DND-41 (cell line): ENCODE measurements around the gene CSNK2B.

ENCODE experiments used
- ATAC-seq: fragments of 200-7000 bp; cut with Tn5 transposase; 3 replicates; pipeline ENCODE4 v1.9.1; 2021; ENCODE audit warnings: low read depth; ENCODE audit not compliant: insufficient read depth
- DNase-seq: peaks from one replicate; pipeline ENCODE4 v3.0.0-alpha.2; 2020
- H2AFZ ChIP-seq: 2 replicates; pipeline ENCODE4 v1.6.0; 2012; ENCODE audit warnings: low read depth, low read length
- H3K27ac ChIP-seq: 2 replicates; pipeline ENCODE4 v1.5.1; 2012; ENCODE audit warnings: low read length, inconsistent platforms
- H3K27me3 ChIP-seq: fragments of 200-600 bp; sonication (generic); 2 replicates; pipeline ENCODE4 v1.6.0; 2012; ENCODE audit warnings: low read length, mild to moderate bottlenecking, inconsistent platforms; ENCODE audit not compliant: insufficient read depth, poor library complexity
- H3K36me3 ChIP-seq: 2 replicates; pipeline ENCODE4 v1.5.1; 2012; ENCODE audit warnings: low read length, inconsistent platforms; ENCODE audit not compliant: insufficient read depth
- H3K4me1 ChIP-seq: 2 replicates; pipeline ENCODE4 v1.5.1; 2012; ENCODE audit warnings: mild to moderate bottlenecking, low read length; ENCODE audit not compliant: insufficient read depth
- H3K4me2 ChIP-seq: 2 replicates; pipeline ENCODE4 v1.6.0; 2012; ENCODE audit warnings: mild to moderate bottlenecking, moderate library complexity, low read length, inconsistent platforms; ENCODE audit not compliant: insufficient read depth
- H3K4me3 ChIP-seq, 2 experiments: fragments of 200-600 bp in 1 of 2; shearing (Covaris generic) in 1 of 2; 2 replicates each; pipeline ENCODE4 v1.5.1; 2012 to 2016; ENCODE audit warnings: inconsistent platforms in 2 of 2, low read length in 2 of 2, mild to moderate bottlenecking in 2 of 2, low read depth in 1 of 2, moderate library complexity in 1 of 2
- H3K79me2 ChIP-seq: 2 replicates; pipeline ENCODE4 v1.6.0; 2012; ENCODE audit warnings: low read length, inconsistent platforms; ENCODE audit not compliant: insufficient read depth
- H3K9ac ChIP-seq: 2 replicates; pipeline ENCODE4 v1.6.0; 2012; ENCODE audit warnings: low read depth, mild to moderate bottlenecking, inconsistent platforms, low read length, moderate library complexity
- H3K9me3 ChIP-seq: 2 replicates; pipeline ENCODE4 v1.5.1; 2012; ENCODE audit warnings: low read length, moderate library complexity, mild to moderate bottlenecking, inconsistent platforms; ENCODE audit not compliant: insufficient read depth, severe bottlenecking
- H4K20me1 ChIP-seq: 2 replicates; pipeline ENCODE4 v1.6.0; 2012; ENCODE audit warnings: low read length; ENCODE audit not compliant: insufficient read depth
- CTCF ChIP-seq: IDR thresholded peaks from 2 replicates; pipeline ENCODE4 v1.5.1; 2012; ENCODE audit warnings: borderline replicate concordance, low read length, moderate library complexity, mild to moderate bottlenecking; ENCODE audit not compliant: poor library complexity, severe bottlenecking; ENCODE audit errors: extremely low read depth
- EZH2 ChIP-seq: IDR thresholded peaks from 3 replicates; pipeline ENCODE4 v1.6.1; 2012; ENCODE audit warnings: borderline replicate concordance, low read depth, mild to moderate bottlenecking, moderate library complexity, low read length, inconsistent platforms; ENCODE audit not compliant: severe bottlenecking

CSNK2B gene

DNA sequence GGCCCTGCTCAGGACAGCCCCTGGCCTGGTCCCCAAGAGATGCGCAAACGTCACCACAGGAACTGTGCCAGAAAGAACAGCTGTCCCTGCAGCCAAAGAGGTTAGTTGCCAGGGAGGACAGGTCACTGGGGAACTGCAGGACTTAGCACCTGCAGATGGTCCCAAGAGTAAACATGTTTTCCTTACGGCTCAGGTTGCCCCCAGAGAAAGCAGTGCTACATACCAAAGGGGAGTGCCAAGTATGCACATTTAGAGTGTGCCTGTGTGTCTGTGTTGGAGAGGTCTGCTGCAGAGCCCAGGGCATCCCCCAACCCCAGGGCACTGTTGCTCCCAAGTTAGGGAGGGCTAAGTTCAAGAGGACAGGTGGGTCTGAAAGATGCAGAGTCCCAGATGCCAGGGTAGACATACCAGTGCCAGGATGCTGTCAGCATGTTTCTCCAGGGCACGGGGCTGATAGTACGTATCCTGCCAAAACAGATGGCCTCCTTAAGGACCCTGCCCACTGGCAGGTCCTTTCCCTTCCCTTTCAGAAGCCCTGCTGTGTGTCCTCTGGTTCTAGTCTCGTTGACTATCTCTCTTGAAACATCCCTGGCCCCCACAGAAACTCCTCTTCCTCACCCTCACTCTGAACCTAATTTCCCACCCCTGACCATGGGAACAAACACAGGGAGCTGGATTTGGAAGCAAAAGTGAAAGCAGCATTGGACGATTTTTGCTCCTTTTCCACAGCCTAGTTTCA, 36.0 kb downstream of the CSNK2B start:
- H3K27me3 ChIP-seq, result no peaks in the 10 kb centered on the region
- H3K4me1 ChIP-seq, result peaks cover 34% of the 10 kb centered on the region
- H2AFZ ChIP-seq, result peak overlapping the region; percentile 76; the same call in 1 of the 2 replicates
- H3K4me2 ChIP-seq, result peak overlapping the region; percentile 73
- peak overlapping the region; percentile 84 for H3K9ac ChIP-seq
- no peak for TF ChIP-seq EZH2
- no peak for TF ChIP-seq CTCF
- peak overlapping the region; percentile 82 to 91 for H3K4me3 ChIP-seq
- peak overlapping the region; percentile 93 for H3K27ac ChIP-seq
- H3K9me3 ChIP-seq, result no peaks in the 10 kb centered on the region
- DNase-seq (no peak), ATAC-seq (0 out of 3 replicates have a peak, but pooled peaks have one; percentile 7)
- H4K20me1 ChIP-seq, result no peaks in the 10 kb centered on the region
- peaks cover 44% of the 10 kb centered on the region for H3K79me2 ChIP-seq
- peaks cover 39% of the 10 kb centered on the region for H3K36me3 ChIP-seq

DNA sequence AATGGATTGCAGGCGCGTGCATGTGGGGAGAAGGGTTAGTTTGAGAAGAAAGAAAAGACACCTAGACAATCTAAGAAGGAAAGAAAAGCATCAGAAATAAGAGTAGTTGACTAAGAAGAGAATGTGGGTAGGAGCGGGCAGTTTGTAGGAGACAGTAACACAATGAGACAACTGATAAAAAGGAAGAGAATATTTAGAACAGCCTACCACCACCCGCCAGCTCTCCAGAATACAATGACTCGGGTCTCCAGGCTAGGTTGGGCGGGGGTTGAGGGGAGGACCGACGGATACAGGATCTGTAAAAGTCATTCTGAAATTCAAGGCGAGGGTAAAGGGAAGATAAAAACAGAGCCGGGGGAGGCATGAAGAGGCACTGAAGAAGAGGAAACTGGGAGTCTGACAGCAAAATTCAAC, 36.5 kb downstream of the CSNK2B start:
- Histone ChIP-seq H3K4me1 (peaks cover 34% of the 10 kb centered on the region), H3K27me3 (no peaks in the 10 kb centered on the region), H4K20me1 (no peaks in the 10 kb centered on the region), H3K36me3 (peaks cover 33% of the 10 kb centered on the region), H2AFZ (peak overlapping the region; percentile 76), H3K79me2 (peaks cover 44% of the 10 kb centered on the region), H3K9ac (peak overlapping the region; percentile 84), H3K4me3 (peak overlapping the region; percentile 82 to 91), H3K4me2 (peak overlapping the region; percentile 73), H3K27ac (peak overlapping the region; percentile 93), H3K9me3 (no peaks in the 10 kb centered on the region)
- peak; percentile 15 for ATAC-seq
- no peak for DNase-seq
- TF ChIP-seq EZH2 (no peak), CTCF (no peak)

GRCh38 chr6:31702819-31703716, 37.2 kb downstream of the CSNK2B start, which contains the start of gene ABHD16A:
ABHD16A (minus strand) TSS chr6:31703324; CDS start chr6:31703281, 43 bp downstream.
- peak within 1 kb of the TSS; percentile 81 for H2AFZ ChIP-seq
- H3K9me3 ChIP-seq, result no peaks in the 10 kb centered on the region

More at GRCh38 chr6:31702819-31703716, 37.2 kb downstream of the CSNK2B start, which contains the start of gene ABHD16A:
- DNase-seq, result peak; percentile 99
- no peak for TF ChIP-seq CTCF
- TF ChIP-seq EZH2, result no peak
- Histone ChIP-seq H3K79me2 (peaks cover 42% of the 10 kb centered on the region), H3K27me3 (no peaks in the 10 kb centered on the region), H3K36me3 (peaks cover 28% of the 10 kb centered on the region), H4K20me1 (no peaks in the 10 kb centered on the region), H3K9ac (peak within 1 kb of the TSS; percentile 84), H3K4me3 (peak within 1 kb of the TSS; percentile 82 to 91), H3K4me1 (peaks cover 34% of the 10 kb centered on the region), H3K27ac (peak within 1 kb of the TSS; percentile 93), H3K4me2 (peak within 1 kb of the TSS; percentile 73)
- ATAC-seq, result peak; percentile 92
